ENCODE measurements around the gene FAM81A.
"Not testable (repeated sequence)": the region's sequence is repeated elsewhere in the genome, so short reads cannot be mapped to it uniquely, and the experiment has no call there.

Gene FAM81A

GRCh38 chr15:59428898-59429297, 9.1 kb upstream of the FAM81A start:
- DNase-seq = not testable (repeated sequence)

GRCh38 chr15:59432389-59432788, 5.6 kb upstream of the FAM81A start:
- no peak for DNase-seq

- no peak for DNase-seq
Measured at GRCh38 chr15:59434481-59434880, 3.5 kb upstream of the FAM81A start.

GRCh38 chr15:59436774-59437141, 1.2 kb upstream of the FAM81A start:
- DNase-seq = no peak

GRCh38 chr15:59437142-59437816, 707 bp upstream of the FAM81A start:
- no peak for DNase-seq

GRCh38 chr15:59438625-59439290, 772 bp downstream of the FAM81A start:
- no peak for DNase-seq

GRCh38 chr15:59439576-59439975, 1.6 kb downstream of the FAM81A start:
- no peak for DNase-seq

GRCh38 chr15:59443341-59444072, 5.5 kb downstream of the FAM81A start:
- DNase-seq = no peak

GRCh38 chr15:59444081-59444835, 6.3 kb downstream of the FAM81A start:
- DNase-seq = no peak

- no peak for DNase-seq
Measured at GRCh38 chr15:59444980-59445545, 7.1 kb downstream of the FAM81A start.

GRCh38 chr15:59446232-59446957, 8.4 kb downstream of the FAM81A start:
- no peak for DNase-seq

- DNase-seq = no peak
Measured at GRCh38 chr15:59447367-59447766, 9.4 kb downstream of the FAM81A start.

- no peak for DNase-seq
Measured at GRCh38 chr15:59448871-59449270, 10.9 kb downstream of the FAM81A start.

- DNase-seq = no peak
Measured at GRCh38 chr15:59453474-59454215, 15.7 kb downstream of the FAM81A start.

- DNase-seq = no peak
Measured at GRCh38 chr15:59456114-59456513, 18.1 kb downstream of the FAM81A start.

GRCh38 chr15:59457103-59457502, 19.1 kb downstream of the FAM81A start:
- no peak for DNase-seq

GRCh38 chr15:59461521-59461920, 23.5 kb downstream of the FAM81A start:
- no peak for DNase-seq

GRCh38 chr15:59473226-59473625, 35.2 kb downstream of the FAM81A start:
- DNase-seq = no peak

- not testable (repeated sequence) for DNase-seq
Measured at GRCh38 chr15:59475161-59475560, 37.2 kb downstream of the FAM81A start.

GRCh38 chr15:59484399-59484798, 46.4 kb downstream of the FAM81A start:
- DNase-seq = no peak

- DNase-seq = no peak
Measured at GRCh38 chr15:59485036-59485435, 47.0 kb downstream of the FAM81A start.

GRCh38 chr15:59489485-59489884, 51.5 kb downstream of the FAM81A start:
- DNase-seq = not testable (repeated sequence)
